Smooth muscle cell (in vitro differentiated cells): Measurements from ENCODE around the gene PLA2G6. TPM values are rescaled to one million over a fixed set of nuclear protein-coding genes. Genes with fewer than 3 reads are reported as not detected.

Source experiments
- DNase-seq: peaks from one replicate; lab custom pipeline; 2025; ENCODE audit not compliant: unreplicated experiment; lab: John Stamatoyannopoulos, UW
- H2AFZ ChIP-seq: fragments of 200-600 bp; sonication (generic); 2 replicates; pipeline ENCODE4 v1.6.0; 2016; ENCODE audit warnings: antibody characterized with exemption, low read depth, mild to moderate bottlenecking
- H3F3A ChIP-seq: fragments of 200-600 bp; sonication (generic); 2 replicates; pipeline ENCODE4 v1.6.0; 2017; ENCODE audit warnings: antibody characterized with exemption, low read depth
- H3K27ac ChIP-seq: fragments of 200-600 bp; sonication (generic); 2 replicates; pipeline ENCODE4 v1.5.1; 2016; ENCODE audit warnings: low read depth, mild to moderate bottlenecking
- H3K27me3 ChIP-seq: fragments of 200-600 bp; sonication (generic); 2 replicates; pipeline ENCODE4 v1.6.1; 2016; ENCODE audit warnings: low read depth, mild to moderate bottlenecking
- H3K36me3 ChIP-seq: fragments of 200-600 bp; sonication (generic); 2 replicates; pipeline ENCODE4 v1.5.1; 2016; ENCODE audit warnings: low read depth
- H3K4me1 ChIP-seq: fragments of 200-600 bp; sonication (generic); 2 replicates; pipeline ENCODE4 v1.5.1; 2016; ENCODE audit warnings: low read depth
- H3K4me2 ChIP-seq: fragments of 200-600 bp; sonication (generic); 2 replicates; pipeline ENCODE4 v1.6.0; 2016; ENCODE audit warnings: mild to moderate bottlenecking
- H3K4me3 ChIP-seq: fragments of 200-600 bp; sonication (generic); 2 replicates; pipeline ENCODE4 v1.5.1; 2016; ENCODE audit warnings: mild to moderate bottlenecking
- H3K79me2 ChIP-seq: fragments of 200-600 bp; sonication (generic); 2 replicates; pipeline ENCODE4 v1.6.0; 2016; ENCODE audit warnings: low read depth, mild to moderate bottlenecking
- H3K9ac ChIP-seq: fragments of 200-600 bp; sonication (generic); 2 replicates; pipeline ENCODE4 v1.6.0; 2016; ENCODE audit warnings: low read depth
- H3K9me3 ChIP-seq: fragments of 200-600 bp; sonication (generic); replicated peaks from 2 replicates; pipeline ENCODE4 v1.5.1; 2016; ENCODE audit warnings: low read depth
- H4K20me1 ChIP-seq: fragments of 200-600 bp; sonication (generic); 2 replicates; pipeline ENCODE4 v1.6.0; 2016; ENCODE audit warnings: low read depth
- CTCF ChIP-seq: fragments of 200-600 bp; sonication (generic); IDR thresholded peaks from 2 replicates; pipeline ENCODE4 v1.5.1; 2017; ENCODE audit warnings: borderline replicate concordance, mild to moderate bottlenecking, antibody characterized with exemption; ENCODE audit not compliant: insufficient read depth, poor library complexity, severe bottlenecking
- WGBS: methylation state at CpG from one replicate; pipeline ENCODE4 v1.1.7; 2016; ENCODE audit warnings: low lambda C conversion rate; 5-methylcytosine and 5-hydroxymethylcytosine counted together
- polyA plus RNA-seq: library from polyadenylated mRNA; unstranded; fragments of >200 nt; fragmentation: Nextera tagmentation; extraction: Ambion mirVana; gene quantifications from 2 replicates; pipeline ENCODE4 v1.2.1, GENCODE V29; 2016
- total RNA-seq: library from RNA; depleted of rRNA; stranded (reverse); fragments of >200 nt; gene quantifications from 2 replicates; pipeline ENCODE4 v1.2.3, GENCODE V29; 2014

The PLA2G6 gene
- total and polyA plus RNA-seq, 2 experiments from 2014 or later: 6.1 to 8.9 TPM

DNA sequence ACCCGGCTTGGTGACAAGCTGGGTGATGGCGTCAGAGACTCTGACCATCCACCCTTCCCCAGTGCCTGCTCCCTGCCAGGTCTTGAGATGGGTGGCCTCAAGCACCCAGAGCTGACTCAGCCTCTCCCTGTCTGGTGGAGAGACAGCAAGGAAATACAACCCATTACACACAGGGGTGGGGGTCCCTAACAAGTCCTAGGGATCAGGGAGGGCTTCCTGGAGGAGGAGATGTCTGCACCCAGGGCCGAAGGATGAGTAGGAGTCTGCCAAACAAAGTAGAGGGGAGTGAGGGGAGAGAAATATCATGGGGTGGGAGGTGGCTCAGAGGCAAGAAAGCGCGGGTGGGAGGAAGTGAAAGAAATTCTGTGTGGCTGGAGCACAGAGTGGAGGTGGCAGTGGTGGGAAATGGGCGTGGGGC lies 26.9 kb upstream of the PLA2G6 start:
- peaks cover 100% of the 10 kb centered on the region for H4K20me1 ChIP-seq
- no peak for DNase-seq
- H3F3A ChIP-seq: peaks cover 3% of the 10 kb centered on the region
- TF ChIP-seq CTCF: no peak
- H3K79me2 ChIP-seq: peaks cover 65% of the 10 kb centered on the region
- 67% methylated on average over 6 of the region's 6 CpGs for WGBS
- H2AFZ ChIP-seq: no peak overlapping the region
- no peaks in the 10 kb centered on the region for H3K27me3 ChIP-seq
- no peak overlapping the region for H3K27ac ChIP-seq
- no peaks in the 10 kb centered on the region for H3K9me3 ChIP-seq
- H3K4me1 ChIP-seq: no peaks in the 10 kb centered on the region
- H3K4me3 ChIP-seq: no peak overlapping the region
- no peak overlapping the region for H3K9ac ChIP-seq
- no peaks in the 10 kb centered on the region for H3K36me3 ChIP-seq
- no peak overlapping the region for H3K4me2 ChIP-seq

DNA sequence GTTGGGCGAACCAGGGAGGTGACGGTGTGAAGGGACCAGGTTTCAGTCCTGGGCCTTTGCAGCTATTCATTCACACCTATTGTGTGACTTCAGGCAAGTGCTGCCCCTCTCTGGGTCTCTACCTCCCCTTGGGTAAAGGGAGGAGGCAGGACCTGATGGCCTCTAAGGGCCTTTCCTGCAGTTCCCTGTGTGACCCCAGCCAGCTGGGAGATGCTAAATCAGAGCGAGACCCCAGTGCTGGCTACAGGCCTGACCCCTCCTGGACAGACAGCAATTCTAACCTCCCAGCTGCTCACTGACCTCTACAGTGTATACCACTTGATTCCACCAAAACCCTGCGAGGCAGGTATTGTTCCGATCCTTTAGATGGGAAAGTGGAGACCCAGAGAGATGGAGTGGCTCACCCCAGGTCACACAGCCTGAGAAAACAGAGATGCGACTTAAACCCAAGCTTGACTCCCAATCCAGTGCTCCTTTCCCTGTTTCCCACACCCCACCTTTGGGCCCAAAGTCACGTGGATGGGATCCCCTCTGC lies 26.3 kb upstream of the PLA2G6 start:
- no peaks in the 10 kb centered on the region for H3K27me3 ChIP-seq
- no peak for DNase-seq
- peaks cover 71% of the 10 kb centered on the region for H3K79me2 ChIP-seq
- H2AFZ ChIP-seq: no peak overlapping the region
- no peak overlapping the region for H3K4me3 ChIP-seq
- H3K4me1 ChIP-seq: no peaks in the 10 kb centered on the region
- H3K27ac ChIP-seq: no peak overlapping the region
- TF ChIP-seq CTCF: no peak
- 97% methylated on average over 7 of the region's 7 CpGs for WGBS
- no peak overlapping the region for H3K4me2 ChIP-seq
- H3K9me3 ChIP-seq: no peaks in the 10 kb centered on the region
- H4K20me1 ChIP-seq: peaks cover 100% of the 10 kb centered on the region
- no peak overlapping the region for H3K9ac ChIP-seq
- no peaks in the 10 kb centered on the region for H3K36me3 ChIP-seq
- H3F3A ChIP-seq: no peaks in the 10 kb centered on the region

- WGBS: 90% methylated on average over 15 of the region's 15 CpGs
- Histone ChIP-seq H3K27me3 (no peaks in the 10 kb centered on the region), H3K79me2 (peaks cover 61% of the 10 kb centered on the region), H3K9me3 (no peaks in the 10 kb centered on the region), H2AFZ (no peak overlapping the region), H3K9ac (no peak overlapping the region), H3K4me1 (no peaks in the 10 kb centered on the region), H3K27ac (no peak overlapping the region), H4K20me1 (peaks cover 81% of the 10 kb centered on the region), H3F3A (peaks cover 7% of the 10 kb centered on the region), H3K4me3 (no peak overlapping the region), H3K4me2 (no peak overlapping the region), H3K36me3 (no peaks in the 10 kb centered on the region)
- DNase-seq: no peak
- TF ChIP-seq CTCF: no peak
These were observed 23.9 kb upstream of the PLA2G6 start for GRCh38 chr22:38205261-38206128.
